Glomerular visceral epithelial cell (primary cell): ENCODE data around the gene RND3.
A peak's percentile ranks its signal among the peaks of the same experiment; 100 is the strongest.

ENCODE experiments used
- DNase-seq: peaks from one replicate; pipeline ENCODE4 v3.0.0-alpha.2; 2016; ENCODE audit errors: extremely low spot score

RND3 gene

GRCh38 chr2:150494234-150494945, 6.9 kb upstream of the RND3 start:
- no peak for DNase-seq

- no peak for DNase-seq
Observed at GRCh38 chr2:150491943-150492342, 4.5 kb upstream of the RND3 start.

GRCh38 chr2:150491430-150491829, 4.0 kb upstream of the RND3 start:
- no peak for DNase-seq

GRCh38 chr2:150490466-150490865, 3.0 kb upstream of the RND3 start:
- no peak for DNase-seq

- DNase-seq = peak; percentile 56
Observed at GRCh38 chr2:150486539-150487484, 655 bp downstream of the RND3 start.

GRCh38 chr2:150485871-150486538, 1.5 kb downstream of the RND3 start:
- DNase-seq = peak; percentile 91

- peak; percentile 90 for DNase-seq
Observed at GRCh38 chr2:150485114-150485870, 2.2 kb downstream of the RND3 start.

- DNase-seq = peak; percentile 53
Observed at GRCh38 chr2:150484461-150485021, 2.9 kb downstream of the RND3 start.

GRCh38 chr2:150484006-150484405, 3.5 kb downstream of the RND3 start:
- no peak for DNase-seq

- no peak for DNase-seq
Observed at GRCh38 chr2:150483532-150483931, 3.9 kb downstream of the RND3 start.

GRCh38 chr2:150482667-150483400, 4.6 kb downstream of the RND3 start:
- DNase-seq = no peak

- DNase-seq = no peak
Observed at GRCh38 chr2:150482111-150482510, 5.4 kb downstream of the RND3 start.

- DNase-seq = no peak
Observed at GRCh38 chr2:150480971-150481830, 6.3 kb downstream of the RND3 start.

GRCh38 chr2:150480241-150480640, 7.2 kb downstream of the RND3 start:
- DNase-seq = peak; percentile 68

GRCh38 chr2:150479075-150479915, 8.2 kb downstream of the RND3 start:
- peak; percentile 66 for DNase-seq

GRCh38 chr2:150478200-150478974, 9.1 kb downstream of the RND3 start:
- DNase-seq = peak; percentile 68

- peak; percentile 65 for DNase-seq
Observed at GRCh38 chr2:150477347-150477746, 10.1 kb downstream of the RND3 start.

GRCh38 chr2:150476809-150477302, 10.6 kb downstream of the RND3 start:
- DNase-seq = no peak
